RKO (cell line): Measurements from ENCODE around the gene GGA3.

Source experiments
- DNase-seq: peaks from one replicate; pipeline ENCODE4 v3.0.0-alpha.2; 2016; ENCODE audit warnings: low spot score

Gene GGA3

DNA sequence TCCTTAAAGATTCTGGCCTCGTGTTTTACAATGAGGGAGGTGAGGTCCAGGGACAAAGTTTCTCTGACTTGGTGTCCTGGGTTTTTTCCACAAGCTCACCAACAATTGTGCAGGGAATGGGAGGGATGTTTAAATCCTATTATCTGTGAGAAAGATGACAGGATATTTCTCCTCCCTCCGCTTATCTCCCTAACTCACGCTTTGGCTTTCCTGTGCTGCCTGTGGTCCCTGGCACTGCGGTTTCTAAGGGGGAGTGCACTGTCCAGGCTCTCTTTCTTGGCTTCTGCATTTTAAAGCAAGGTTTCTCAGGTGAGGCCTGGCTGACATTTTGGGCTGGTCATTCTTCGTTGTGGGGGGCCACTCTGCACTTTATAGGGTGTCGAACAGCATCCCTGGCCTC, 16.4 kb downstream of the GGA3 start:
- DNase-seq: no peak

DNA sequence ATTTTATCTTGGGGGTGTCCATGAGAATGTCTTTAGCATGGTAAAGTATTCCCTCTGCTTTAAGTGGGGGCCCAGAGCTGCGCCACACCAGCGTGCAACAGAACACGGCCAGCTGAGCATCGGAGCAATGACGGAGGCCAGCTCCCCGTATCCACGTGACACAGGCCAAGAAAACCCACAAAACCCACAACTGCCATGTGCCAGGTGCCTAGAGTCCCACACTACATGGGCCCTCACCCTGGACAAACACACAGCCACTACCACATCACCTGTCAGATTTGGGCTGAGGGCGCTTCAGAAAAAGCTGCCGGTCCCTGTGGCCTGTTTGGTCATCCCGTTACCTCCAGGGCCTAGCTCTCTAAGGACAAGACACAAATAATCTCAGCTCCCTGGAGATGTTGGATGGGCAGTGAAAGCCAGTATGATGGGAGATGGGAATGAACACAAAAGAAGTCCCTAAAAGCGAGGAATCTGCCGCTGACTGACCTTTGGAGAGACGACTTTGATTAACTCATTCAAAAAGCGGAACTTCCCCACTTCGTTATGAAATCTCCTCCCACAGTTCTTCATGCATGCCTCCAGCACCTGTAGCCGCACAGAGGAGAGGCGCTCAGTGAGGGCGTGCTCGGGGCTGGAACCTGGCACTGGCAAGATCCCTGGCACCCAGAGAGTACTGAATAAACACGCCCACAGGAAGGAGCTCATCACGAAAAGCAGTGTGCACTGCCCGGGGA, 17.1 kb downstream of the GGA3 start:
- DNase-seq: no peak

DNA sequence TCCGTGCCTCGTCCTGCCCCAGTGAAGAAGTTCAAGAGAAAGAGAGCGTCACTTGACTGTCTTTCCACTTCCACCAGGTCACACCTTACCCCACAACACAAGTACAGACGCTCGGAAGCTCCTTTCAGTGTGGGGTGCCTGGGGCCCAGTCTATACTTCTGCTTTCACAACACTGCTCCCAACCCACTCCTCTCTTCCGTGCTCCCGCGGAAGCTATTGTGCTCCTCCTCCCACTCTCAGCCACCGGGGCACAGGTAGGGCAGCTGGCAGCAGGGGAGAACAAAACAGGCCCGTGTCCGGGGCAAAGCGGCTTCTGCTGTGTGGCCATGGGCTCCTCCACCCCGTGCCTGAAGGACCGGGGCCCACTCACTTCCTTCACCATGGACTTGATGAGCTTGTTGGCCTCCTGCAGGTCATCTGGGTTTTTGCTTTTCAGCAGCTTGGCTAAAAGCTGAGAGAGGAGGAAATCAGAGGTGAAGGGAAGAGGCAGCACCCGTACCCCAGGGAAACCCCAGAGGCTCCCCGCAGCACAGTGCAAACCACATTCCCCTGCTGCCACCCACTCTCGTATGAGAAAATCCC, 18.9 kb downstream of the GGA3 start:
- DNase-seq: no peak

DNA sequence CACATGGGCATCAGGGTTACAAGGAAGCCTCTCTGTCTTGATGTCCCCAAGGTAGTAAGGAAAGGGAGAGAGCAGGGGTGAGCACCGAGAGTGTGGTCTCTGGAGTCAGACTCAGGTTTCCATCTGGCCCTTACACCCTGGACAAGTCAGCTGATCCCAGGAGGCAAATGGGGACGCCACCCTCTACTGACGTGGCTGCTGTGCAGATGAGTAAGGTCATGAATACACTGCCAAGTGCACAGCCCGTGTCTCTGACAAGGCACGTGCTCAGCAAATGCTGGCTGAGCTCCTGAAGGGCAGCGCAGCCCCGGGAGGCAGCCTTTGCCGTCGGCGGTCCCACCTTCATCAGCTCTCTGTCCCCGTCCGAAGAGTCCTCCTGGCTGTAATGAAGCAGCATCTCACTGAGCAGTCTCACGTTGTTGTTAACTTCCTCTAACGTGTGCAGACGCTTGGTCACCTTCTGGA, 19.4 kb downstream of the GGA3 start:
- peak; percentile 53 for DNase-seq

DNA sequence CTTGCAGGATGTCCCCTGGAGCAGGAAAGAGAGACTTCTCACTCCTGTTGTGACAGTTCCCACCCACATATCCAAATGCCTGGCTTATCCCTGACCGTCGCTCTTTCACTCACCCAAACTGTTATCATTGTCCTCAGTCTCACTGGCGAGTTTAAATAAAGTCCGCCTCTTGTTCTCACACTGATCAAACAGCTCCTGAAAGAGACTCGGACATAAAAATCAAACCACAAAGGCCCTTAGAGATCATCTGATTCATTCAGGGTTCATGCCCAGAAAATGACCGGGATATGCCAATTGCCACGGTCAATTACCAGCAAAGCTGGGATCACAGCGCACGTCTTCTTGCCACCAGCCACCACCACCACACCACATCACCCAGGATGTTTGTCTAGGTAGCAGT, 19.9 kb downstream of the GGA3 start:
- no peak for DNase-seq

DNA sequence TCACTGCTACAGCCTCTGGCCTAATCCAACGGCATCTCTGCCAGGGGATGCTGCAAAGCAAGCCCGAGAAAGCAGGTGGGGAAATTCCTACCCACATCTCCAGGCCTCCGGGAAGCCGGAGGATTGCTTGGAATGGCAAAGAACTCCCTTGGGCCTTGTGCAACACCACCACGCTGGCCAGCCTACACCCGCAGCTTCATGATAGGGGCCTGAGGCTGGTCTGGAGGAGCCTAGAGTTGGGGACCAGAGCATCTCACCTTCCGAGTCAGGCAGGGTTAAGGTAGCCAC, 20.3 kb downstream of the GGA3 start:
- DNase-seq: no peak

DNA sequence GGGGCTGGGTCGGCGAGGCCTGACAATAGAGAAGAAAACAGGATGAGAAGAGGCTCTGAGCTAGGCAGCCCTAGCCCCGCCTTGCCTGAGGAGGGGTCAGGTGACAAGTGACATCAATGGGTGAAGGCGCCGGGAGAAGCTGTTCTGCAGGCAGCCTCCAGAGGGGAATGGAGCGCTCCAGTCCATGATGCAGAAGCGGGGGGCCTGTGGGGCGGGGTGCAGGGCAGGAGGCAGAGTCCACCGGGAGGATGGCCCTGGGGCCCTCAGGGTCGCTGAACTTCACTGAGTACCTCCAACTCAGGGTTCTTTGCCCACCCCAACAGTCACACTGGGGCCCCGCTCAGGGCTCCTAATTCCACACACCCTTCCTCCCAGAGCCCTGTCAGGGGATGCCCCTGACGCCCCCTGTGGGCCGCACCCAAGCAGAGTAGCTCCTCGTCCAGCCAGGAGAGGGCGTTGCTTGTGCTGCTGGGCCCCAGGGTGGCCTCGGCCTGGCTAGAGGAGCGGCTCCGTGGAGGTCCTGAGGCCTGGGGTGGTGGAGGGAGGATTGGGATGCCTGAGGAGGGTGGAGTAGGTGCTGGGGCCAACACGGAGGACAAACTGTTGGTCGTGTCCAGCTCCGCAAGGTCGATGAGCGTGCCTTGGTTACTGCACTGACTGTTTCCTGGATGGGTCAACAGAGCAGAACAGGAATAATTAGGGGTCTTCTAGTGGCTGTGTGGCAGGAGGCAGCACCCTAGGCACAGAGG, 20.8 kb downstream of the GGA3 start:
- DNase-seq: peak; percentile 51

DNA sequence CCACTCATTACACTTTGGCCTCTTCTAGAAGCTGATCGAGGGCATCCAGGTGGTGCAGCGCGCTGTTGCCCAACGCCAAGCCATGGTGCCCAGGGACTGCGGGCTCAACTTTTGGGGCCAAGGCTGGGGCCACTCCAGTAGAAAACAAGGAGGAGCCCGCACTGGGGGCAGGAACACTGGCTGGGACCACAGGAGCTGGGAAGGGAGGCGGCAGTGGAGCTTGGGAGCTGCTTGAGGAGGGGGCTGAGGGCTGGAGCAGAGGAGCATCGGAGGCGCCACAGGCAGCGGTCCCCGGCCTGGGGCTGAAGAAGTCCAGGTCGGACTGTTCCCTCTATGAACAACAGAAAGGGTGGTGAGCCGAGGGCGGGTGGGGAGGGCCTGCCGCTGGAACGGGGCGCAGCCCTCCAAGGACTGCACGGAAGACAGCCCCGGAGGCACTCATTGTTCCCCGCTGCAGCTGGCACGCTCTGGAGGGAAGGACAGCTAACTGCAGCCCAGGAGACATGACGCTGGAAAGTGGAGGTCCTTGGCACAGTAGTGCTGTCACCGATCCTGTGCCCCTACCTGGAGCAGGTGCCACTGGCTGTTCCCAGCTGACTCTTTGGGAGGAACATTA, 21.5 kb downstream of the GGA3 start:
- no peak for DNase-seq

DNA sequence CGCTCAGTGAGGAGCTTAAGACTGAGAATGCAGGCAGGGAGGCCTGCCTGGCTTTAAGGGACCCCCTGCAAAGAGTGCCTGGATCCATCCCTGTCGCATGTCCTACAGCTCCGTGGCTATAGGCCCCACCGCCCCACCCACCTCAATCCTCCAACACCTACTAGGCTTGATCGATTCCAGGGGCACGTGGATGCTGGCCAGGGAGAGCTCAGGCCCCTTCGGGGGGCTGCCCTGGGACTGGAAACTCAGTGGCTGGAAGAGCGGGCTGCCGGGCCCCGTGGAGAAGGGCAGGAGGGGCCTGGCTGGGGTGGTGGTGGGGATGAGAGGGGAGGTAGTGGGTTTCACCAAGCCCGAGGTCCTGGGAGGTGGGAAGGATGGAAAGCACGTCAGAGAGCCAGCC, 22.2 kb downstream of the GGA3 start:
- no peak for DNase-seq

DNA sequence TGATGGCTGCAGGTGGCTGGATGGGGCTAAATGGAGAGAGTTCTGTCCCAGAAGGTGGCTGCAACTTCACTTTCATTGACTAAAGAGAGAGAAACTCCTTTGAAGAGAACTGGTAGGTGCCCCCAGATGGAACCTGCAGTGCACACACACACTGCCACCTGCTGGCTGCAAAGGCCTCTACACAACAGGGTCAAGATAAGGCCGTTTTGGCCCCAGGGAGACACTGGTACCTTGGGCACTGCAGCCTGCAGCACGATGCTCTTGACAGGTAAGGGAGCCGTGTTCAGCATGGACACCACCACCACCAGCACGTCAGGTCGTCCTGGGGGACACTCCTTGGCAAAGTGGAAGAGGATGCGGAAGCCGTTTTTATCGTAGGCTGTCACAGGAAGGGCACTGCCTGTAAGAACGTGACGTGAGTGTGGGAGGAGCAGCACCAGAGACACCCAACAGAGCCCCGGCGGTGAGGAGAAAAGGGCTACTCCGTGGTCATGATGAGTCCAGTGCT, 22.7 kb downstream of the GGA3 start:
- DNase-seq: peak; percentile 78

DNA sequence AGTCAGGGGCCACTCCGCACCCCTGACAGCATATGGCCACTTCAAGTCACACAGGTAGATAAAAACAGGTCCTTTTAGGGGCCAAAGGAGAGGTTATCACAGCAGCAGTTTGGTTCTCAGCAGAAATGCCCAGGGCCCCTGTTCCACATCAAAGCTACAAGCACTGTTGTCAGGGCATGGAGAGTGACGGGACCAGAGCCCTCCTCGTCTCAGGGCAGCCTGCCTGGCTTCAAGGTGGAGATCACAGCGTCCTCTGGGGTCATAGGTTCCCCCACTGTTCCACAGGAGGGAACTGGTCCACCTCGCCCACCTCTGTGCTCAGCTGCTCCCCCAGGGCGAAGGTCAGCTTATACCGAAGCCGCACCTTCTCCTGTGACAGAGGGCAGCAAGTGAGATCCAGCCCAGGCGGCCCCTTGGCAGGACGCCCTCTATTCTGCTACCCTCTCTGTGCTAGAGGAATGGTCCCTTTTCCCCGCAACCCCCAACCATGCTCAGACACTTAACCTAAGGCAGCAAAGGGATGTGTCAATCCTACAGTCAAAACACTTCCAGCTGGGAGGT, 23.3 kb downstream of the GGA3 start:
- DNase-seq: no peak

DNA sequence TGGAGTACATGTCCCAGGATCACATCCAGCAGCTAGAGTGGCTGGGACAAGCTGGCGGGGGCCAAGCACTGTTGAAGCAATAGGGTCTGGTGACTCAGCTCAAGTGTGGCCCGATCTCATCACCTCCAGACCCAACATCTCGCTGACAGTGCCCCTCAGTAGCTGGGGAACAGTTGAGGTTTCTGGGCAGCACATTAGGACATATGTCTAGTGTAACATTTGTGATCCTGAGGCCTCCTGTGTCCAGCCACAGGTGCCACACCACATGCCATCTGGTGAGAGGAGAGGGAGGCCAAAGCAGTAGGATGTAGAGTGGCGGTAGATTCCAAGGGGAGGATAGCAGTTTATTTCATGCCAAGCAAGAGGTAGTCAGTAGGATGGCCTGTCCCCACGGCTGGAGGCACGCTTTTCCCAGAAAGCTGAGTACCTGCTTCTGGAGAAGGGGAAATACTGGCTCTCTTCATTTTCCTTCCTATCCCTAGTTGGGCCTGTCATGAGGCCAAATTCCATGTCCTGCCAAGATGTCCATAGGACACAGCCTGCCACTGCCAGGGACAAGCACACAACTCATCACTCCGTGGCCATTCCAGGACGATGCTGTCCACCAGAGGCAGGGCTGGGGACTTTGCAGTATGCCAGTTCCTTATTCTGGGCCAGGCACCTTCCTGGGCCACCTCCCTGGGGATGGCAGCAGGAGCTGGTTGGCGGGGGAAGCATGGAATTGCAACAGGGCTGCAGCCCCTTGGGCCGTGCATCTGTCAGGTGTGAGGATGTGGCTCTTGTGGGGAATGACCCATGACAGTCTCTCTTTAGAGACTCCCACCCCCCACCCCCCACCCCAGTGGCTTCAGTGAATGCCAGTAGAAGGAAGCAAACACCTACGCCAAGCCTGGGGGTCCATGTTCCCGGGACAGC, 24.0 kb downstream of the GGA3 start:
- no peak for DNase-seq

DNA sequence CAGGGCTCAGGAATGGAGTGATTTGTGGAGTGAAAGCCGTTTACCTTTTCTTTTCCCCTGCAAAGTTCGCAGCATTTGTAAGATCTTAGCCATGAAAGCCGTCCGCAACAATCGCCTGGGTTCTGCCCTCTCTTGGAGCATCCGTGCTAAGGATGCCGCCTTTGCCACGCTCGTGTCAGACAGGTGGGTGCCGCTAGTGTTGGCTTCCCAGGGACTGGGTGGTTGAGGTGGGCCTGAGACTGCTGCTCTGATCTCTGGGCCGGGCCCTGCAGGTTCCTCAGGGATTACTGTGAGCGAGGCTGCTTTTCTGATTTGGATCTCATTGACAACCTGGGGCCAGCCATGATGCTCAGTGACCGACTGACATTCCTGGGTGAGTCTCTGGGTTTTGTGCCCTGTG, 28.6 kb downstream of the GGA3 start:
- no peak for DNase-seq

DNA sequence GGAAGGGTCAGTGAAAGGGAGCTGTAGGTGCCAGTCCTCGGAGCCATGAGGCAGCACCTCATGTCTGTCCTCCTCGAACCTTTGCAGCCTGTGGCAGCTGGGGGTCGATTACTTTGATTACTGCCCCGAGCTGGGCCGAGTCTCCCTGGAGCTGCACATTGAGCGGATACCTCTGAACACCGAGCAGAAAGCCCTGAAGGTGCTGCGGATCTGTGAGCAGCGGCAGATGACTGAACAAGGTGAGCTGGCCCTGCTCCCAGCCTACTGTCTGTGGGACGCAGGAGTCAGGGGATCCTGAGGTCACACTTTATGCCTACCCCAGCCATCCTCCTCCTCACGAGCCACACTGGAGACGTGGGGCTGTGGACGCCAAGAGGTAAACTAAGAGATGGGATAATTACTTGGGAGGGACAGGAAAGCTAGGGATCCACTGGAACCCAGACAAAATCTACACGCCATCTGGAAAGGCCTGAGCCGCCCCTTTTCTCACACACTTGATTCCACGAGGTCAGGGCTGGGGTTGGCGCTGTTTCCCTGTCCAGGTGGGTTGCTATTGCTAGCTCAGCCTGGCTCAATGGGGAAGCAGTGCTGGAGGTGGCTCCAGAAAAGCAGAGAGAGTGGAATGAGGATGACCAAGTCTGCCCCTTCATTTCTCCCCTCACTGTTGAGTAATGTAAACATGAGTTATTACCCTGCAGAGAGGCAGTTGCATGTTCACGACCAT, 29.5 kb downstream of the GGA3 start:
- no peak for DNase-seq

DNA sequence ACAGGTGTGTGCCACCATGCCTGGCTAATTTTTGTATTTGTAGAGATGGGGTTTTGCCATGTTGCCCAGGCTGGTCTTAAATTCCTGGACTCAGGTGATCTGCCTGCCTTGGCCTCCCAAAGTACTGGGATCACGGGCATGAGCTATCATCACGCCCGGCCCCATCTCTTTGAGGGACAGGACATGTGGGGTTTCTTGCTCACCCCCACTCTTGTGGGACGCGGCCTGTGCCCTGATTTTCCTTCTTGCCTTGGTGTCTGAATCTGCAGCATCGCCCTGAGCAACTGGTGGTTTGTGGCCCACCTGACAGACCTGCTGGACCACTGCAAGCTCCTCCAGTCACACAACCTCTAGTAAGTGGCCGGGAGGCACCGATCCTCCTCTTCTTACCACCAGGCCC, 30.3 kb downstream of the GGA3 start:
- DNase-seq: no peak

DNA sequence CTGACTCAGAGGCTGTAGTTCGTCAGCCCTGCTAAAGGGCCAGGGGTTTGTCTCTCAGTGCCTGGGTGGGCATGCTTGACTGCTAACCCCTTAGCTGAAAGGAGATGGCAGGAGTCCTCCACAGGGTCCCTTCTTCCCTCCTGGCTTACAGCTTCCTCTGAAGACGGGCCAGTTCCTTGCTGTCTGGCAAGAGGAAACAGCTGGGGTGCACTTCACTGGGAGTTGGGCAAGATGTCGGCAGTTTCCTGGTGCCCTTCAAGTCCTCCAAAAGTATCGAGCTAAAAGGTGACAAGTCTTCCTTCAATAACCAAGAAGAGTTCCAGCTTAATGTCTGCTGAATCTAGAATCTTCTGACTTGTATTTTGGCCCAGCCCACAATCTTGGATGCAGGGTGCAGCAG, 32.6 kb downstream of the GGA3 start:
- DNase-seq: no peak

DNA sequence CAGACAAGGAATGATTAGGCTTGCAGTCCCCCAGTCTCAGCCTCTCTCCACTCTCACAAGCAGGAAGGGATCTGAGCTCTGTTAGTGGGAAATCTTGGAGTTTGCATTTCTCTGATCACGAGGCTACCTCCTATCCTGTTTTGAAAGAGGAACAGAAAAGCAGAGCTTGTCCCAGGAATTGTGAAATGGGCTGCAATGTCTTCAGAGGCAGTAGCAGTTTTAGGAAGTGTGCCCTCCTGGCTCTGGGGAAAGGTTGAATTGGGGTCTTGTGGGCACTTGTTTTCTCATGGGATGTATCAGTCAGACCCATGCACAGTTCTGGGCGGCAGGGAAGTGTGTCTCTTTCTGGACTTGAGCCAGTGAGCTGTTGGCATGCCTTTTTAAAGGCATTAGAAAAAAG, 33.1 kb downstream of the GGA3 start:
- no peak for DNase-seq

DNA sequence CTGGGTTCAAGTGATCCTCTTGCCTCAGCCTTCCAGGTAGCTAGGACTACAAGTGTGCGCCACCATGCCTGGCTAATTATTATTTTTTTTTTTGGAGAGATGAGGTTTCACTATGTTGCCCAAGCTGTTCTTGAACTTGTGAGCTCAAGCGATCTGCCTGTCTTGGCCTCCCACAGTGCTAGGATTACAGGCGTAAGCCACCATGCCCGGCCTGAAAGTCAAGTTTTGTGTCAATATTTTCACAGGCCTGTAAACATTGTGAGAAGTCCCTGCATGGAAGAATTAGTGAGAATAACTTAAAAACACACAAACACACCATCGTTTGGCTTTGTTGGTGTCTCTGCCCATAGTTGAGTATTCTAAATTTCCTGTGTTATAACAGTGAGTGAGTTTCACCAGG, 33.7 kb downstream of the GGA3 start:
- DNase-seq: no peak

DNA sequence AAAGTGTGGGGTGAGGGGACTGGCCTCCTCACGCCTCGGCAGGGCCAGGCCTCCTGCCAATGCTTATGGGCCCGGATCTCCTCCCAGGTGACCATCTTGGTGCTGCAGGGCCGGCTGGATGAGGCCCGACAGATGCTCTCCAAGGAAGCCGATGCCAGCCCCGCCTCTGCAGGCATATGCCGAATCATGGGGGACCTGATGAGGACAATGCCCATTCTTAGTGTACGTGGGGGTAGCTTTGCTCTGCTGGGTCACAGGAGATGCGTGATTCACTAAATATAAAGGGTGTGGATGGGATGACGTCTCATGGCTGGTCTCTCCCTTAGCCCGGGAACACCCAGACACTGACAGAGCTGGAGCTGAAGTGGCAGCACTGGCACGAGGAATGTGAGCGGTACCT, 36.4 kb downstream of the GGA3 start:
- DNase-seq: no peak

DNA sequence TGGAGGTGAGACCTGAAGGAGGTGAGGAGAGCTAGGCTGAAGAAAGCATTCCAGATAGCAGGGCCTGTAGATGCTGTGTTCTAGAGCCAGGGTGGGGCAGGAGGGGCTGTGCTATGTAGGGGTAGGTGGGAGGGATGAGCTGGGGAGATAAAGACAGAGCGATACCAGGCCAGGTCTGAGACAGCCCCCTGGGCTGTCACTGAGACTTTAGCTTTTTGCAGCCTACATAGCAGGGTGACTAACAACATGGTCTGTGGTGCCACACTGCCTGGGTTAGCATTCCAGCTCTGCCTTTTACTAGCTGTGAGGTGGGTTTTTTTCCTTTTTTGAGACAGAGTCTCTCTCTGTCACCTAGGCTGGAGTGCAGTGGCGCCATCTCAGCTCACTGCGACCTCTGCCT, 41.6 kb downstream of the GGA3 start:
- DNase-seq: no peak

DNA sequence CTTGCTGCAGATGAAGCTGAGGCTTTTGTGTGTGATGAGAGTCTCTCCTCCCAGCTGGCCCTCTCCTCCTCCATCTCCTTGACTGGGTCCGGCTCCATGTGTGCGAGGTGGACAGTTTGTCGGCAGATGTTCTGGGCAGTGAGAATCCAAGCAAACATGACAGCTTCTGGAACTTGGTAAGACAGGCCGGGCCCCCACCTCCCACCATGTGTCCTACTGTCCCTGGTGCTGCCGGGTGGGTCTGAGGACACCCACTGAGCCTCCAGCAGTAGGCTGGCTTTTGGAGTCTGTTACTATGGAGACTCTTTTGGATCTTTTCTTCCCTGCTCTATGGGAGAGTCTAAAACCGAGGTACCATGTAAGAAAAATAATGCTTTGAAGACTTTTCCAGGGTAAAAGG, 43.3 kb downstream of the GGA3 start:
- DNase-seq: no peak
